ENCODE data around the gene HIVEP1. TPM values are rescaled to one million over a fixed set of nuclear protein-coding genes. Genes with fewer than 3 reads are reported as not detected.

The HIVEP1 gene
- total and polyA plus RNA-seq, 2 of the 13 experiments (the other 11 are each of a cell fraction or from before 2014, with no cell fraction given), result 7.4 to 9.9 TPM

GRCh38 chr6:12008366-12009179 lies 3.5 kb upstream of the HIVEP1 start (continued):
- TF ChIP-seq AHDC1 (CRISPR knock-in tag; IDR thresholded peaks at IDR 0.05; ENCODE audit: borderline replicate concordance), result no peak; the same call in 1 of the 2 replicates
- 0 out of 2 replicates have a peak, but pooled peaks have one; percentile 65 for TF ChIP-seq KIAA2018 (CRISPR knock-in tag; IDR thresholded peaks at IDR 0.05; ENCODE audit: borderline replicate concordance)
- peak; percentile 34; the same call in 1 of the 2 replicates for TF ChIP-seq ZBED4 (CRISPR knock-in tag; IDR thresholded peaks at IDR 0.05; ENCODE audit: borderline replicate concordance)
- no peak for TF ChIP-seq TRIM24 (CRISPR knock-in tag; IDR thresholded peaks at IDR 0.05)
- TF ChIP-seq NFE2L1 (CRISPR knock-in tag; IDR thresholded peaks at IDR 0.05; ENCODE audit: borderline replicate concordance), result no peak
- no peak for TF ChIP-seq ZNF30 (CRISPR knock-in tag; IDR thresholded peaks at IDR 0.05)
- TF ChIP-seq ZFP82 (CRISPR knock-in tag; IDR thresholded peaks at IDR 0.05; ENCODE audit: borderline replicate concordance), result no peak
- no peak for TF ChIP-seq FOXP1 (IDR thresholded peaks at IDR 0.05)
- TF ChIP-seq FOXP1 (CRISPR knock-in tag; IDR thresholded peaks at IDR 0.05), result peak; percentile 25; the same call in 1 of the 2 replicates
- TF ChIP-seq ZKSCAN5 (CRISPR knock-in tag; IDR thresholded peaks at IDR 0.05), result no peak

Measured in HepG2 (cell line).